ENCODE results near the gene RRP15. TPM values are rescaled to one million over a fixed set of nuclear protein-coding genes. Genes with fewer than 3 reads are reported as not detected.

RRP15 gene
- total and polyA plus RNA-seq, 2 experiments from 2014 or later, result 5.4 to 25.5 TPM

- no peak overlapping the region for H3K27ac ChIP-seq
- in situ Hi-C loops (cut with MboI), result loop anchor here (25.0 kb wide), 4 partner anchors 723 to 1473 kb away; no protein-coding TSS in a partner anchor
- peak; percentile 64 for DNase-seq
Observed at GRCh38 chr1:218339267-218339831, 54.3 kb downstream of the RRP15 start.

GRCh38 chr1:218341325-218341724 is 56.2 kb downstream of the RRP15 start:
- no peaks in the 10 kb centered on the region for H3K36me3 ChIP-seq (ENCODE audit: low read depth)
- H3K9ac ChIP-seq, result no peak overlapping the region
- 81% methylated on average over 1 of the region's 1 CpG for WGBS, 2 experiments (ENCODE audit: low coverage in 1 of 2, low lambda C conversion rate in 2 of 2, missing lambda C conversion rate in 2 of 2)
- H4K20me1 ChIP-seq (ENCODE audit: insufficient read depth), result no peaks in the 10 kb centered on the region
- peaks cover 3% of the 10 kb centered on the region; the same call in 1 of the 2 replicates for H3F3A ChIP-seq (ENCODE audit: insufficient read depth)
- DNase-seq, result no peak
- no peak overlapping the region for H3K4me2 ChIP-seq (ENCODE audit: unreplicated experiment)
- no peaks in the 10 kb centered on the region for H3K27me3 ChIP-seq (replicated peaks; ENCODE audit: insufficient read depth)
- no peaks in the 10 kb centered on the region for H3K79me2 ChIP-seq (ENCODE audit: insufficient read depth)
- TF ChIP-seq EZH2phosphoT487 (IDR thresholded peaks at IDR 0.05; ENCODE audit: insufficient read depth, low read depth), result no peak
- TF ChIP-seq EZH2 (IDR thresholded peaks at IDR 0.05; ENCODE audit: insufficient read depth, poor library complexity, severe bottlenecking), result no peak
- 0 out of 2 replicates have a peak, but pooled peaks cover 3% of the 10 kb centered on the region for H3K4me1 ChIP-seq (ENCODE audit: insufficient read depth)
- H3K9me2 ChIP-seq (ENCODE audit: insufficient read depth), result no peaks in the 10 kb centered on the region
- H3K27ac ChIP-seq, result no peak overlapping the region
- no peak overlapping the region for H2AFZ ChIP-seq
- no peak overlapping the region for H3K4me3 ChIP-seq
- in situ Hi-C loops (cut with MboI), result loop anchor here (10.0 to 25.0 kb wide), 5 partner anchors 213 to 1471 kb away; no protein-coding TSS in a partner anchor
- no peaks in the 10 kb centered on the region for H3K9me3 ChIP-seq (ENCODE audit: low read depth)

More at GRCh38 chr1:218339267-218339831, 54.3 kb downstream of the RRP15 start:
- Histone ChIP-seq H3K9me3 (ENCODE audit: low read depth) (no peaks in the 10 kb centered on the region), H3K36me3 (ENCODE audit: low read depth) (no peaks in the 10 kb centered on the region), H3K4me2 (ENCODE audit: unreplicated experiment) (no peak overlapping the region), H3K4me1 (ENCODE audit: insufficient read depth) (peaks cover 6% of the 10 kb centered on the region; the same call in 1 of the 2 replicates), H3F3A (ENCODE audit: insufficient read depth) (no peaks in the 10 kb centered on the region), H3K79me2 (ENCODE audit: insufficient read depth) (no peaks in the 10 kb centered on the region), H4K20me1 (ENCODE audit: insufficient read depth) (no peaks in the 10 kb centered on the region), H3K9me2 (ENCODE audit: insufficient read depth) (no peaks in the 10 kb centered on the region), H3K9ac (no peak overlapping the region), H2AFZ (no peak overlapping the region), H3K27me3 (replicated peaks; ENCODE audit: insufficient read depth) (no peaks in the 10 kb centered on the region), H3K4me3 (no peak overlapping the region)
- TF ChIP-seq EZH2phosphoT487 (IDR thresholded peaks at IDR 0.05; ENCODE audit: insufficient read depth, low read depth), result no peak
- no peak for TF ChIP-seq EZH2 (IDR thresholded peaks at IDR 0.05; ENCODE audit: insufficient read depth, poor library complexity, severe bottlenecking)
- WGBS, 2 experiments (ENCODE audit: low coverage in 1 of 2, low lambda C conversion rate in 2 of 2, missing lambda C conversion rate in 2 of 2), result 0 to 4% methylated on average over 1 of the region's 1 CpG

GRCh38 chr1:218342091-218342490 is 57.0 kb downstream of the RRP15 start:
- Histone ChIP-seq H2AFZ (no peak overlapping the region), H3K27me3 (replicated peaks; ENCODE audit: insufficient read depth) (no peaks in the 10 kb centered on the region), H4K20me1 (ENCODE audit: insufficient read depth) (no peaks in the 10 kb centered on the region), H3F3A (ENCODE audit: insufficient read depth) (peaks cover 9% of the 10 kb centered on the region), H3K4me2 (ENCODE audit: unreplicated experiment) (no peak overlapping the region), H3K36me3 (ENCODE audit: low read depth) (no peaks in the 10 kb centered on the region), H3K27ac (no peak overlapping the region), H3K4me3 (no peak overlapping the region), H3K9me2 (ENCODE audit: insufficient read depth) (no peaks in the 10 kb centered on the region), H3K9ac (no peak overlapping the region), H3K4me1 (ENCODE audit: insufficient read depth) (no peaks in the 10 kb centered on the region), H3K79me2 (ENCODE audit: insufficient read depth) (no peaks in the 10 kb centered on the region), H3K9me3 (ENCODE audit: low read depth) (no peaks in the 10 kb centered on the region)
- TF ChIP-seq EZH2 (IDR thresholded peaks at IDR 0.05; ENCODE audit: insufficient read depth, poor library complexity, severe bottlenecking) (no peak), EZH2phosphoT487 (IDR thresholded peaks at IDR 0.05; ENCODE audit: insufficient read depth, low read depth) (no peak)
- DNase-seq, result no peak
- 95 to 97% methylated on average over 4 of the region's 4 CpGs for WGBS, 2 experiments (ENCODE audit: low coverage in 1 of 2, low lambda C conversion rate in 2 of 2, missing lambda C conversion rate in 2 of 2)
- in situ Hi-C loops (cut with MboI), result loop anchor here (10.0 to 25.0 kb wide), 5 partner anchors 213 to 1470 kb away; no protein-coding TSS in a partner anchor

- Histone ChIP-seq H3K4me3 (peak within 1 kb of the TSS; percentile 80), H3K27me3 (replicated peaks; ENCODE audit: insufficient read depth) (no peaks in the 10 kb centered on the region), H3K9me3 (ENCODE audit: low read depth) (no peaks in the 10 kb centered on the region), H3K9me2 (ENCODE audit: insufficient read depth) (no peaks in the 10 kb centered on the region), H3F3A (ENCODE audit: insufficient read depth) (peaks cover 26% of the 10 kb centered on the region), H3K36me3 (ENCODE audit: low read depth) (no peaks in the 10 kb centered on the region), H3K4me2 (ENCODE audit: unreplicated experiment) (peak within 1 kb of the TSS; percentile 98), H3K79me2 (ENCODE audit: insufficient read depth) (no peaks in the 10 kb centered on the region), H3K4me1 (ENCODE audit: insufficient read depth) (no peaks in the 10 kb centered on the region), H4K20me1 (ENCODE audit: insufficient read depth) (no peaks in the 10 kb centered on the region), H3K27ac (no peak within 1 kb of the TSS), H3K9ac (peak within 1 kb of the TSS; percentile 70), H2AFZ (peak within 1 kb of the TSS; percentile 84)
- in situ Hi-C loops (cut with MboI), result loop anchor here (10.0 to 25.0 kb wide), 5 partner anchors 210 to 1467 kb away; no protein-coding TSS in a partner anchor
- TF ChIP-seq EZH2phosphoT487 (IDR thresholded peaks at IDR 0.05; ENCODE audit: insufficient read depth, low read depth) (no peak), EZH2 (IDR thresholded peaks at IDR 0.05; ENCODE audit: insufficient read depth, poor library complexity, severe bottlenecking) (no peak)
- 8 to 9% methylated on average over 22 of the region's 22 CpGs for WGBS, 2 experiments (ENCODE audit: low coverage in 1 of 2, low lambda C conversion rate in 2 of 2, missing lambda C conversion rate in 2 of 2)
- DNase-seq, result peak; percentile 70
Observed at GRCh38 chr1:218344814-218345672, 60.0 kb downstream of the RRP15 start, which contains the start of gene TGFB2. TGFB2 (plus strand) TSS chr1:218345336; CDS start chr1:218346702, 1,366 bp downstream.

Data from GM23248 (cell line).